CMK (cell line): ENCODE data around the gene GMDS.

ENCODE experiments used
- DNase-seq: peaks from one replicate; pipeline ENCODE4 v3.0.0-alpha.2; 2010; ENCODE audit warnings: low read depth

Gene GMDS

GRCh38 chr6:1586861-1587450 is 658.4 kb downstream of the GMDS start:
- DNase-seq = no peak

- DNase-seq = no peak
Observed at GRCh38 chr6:1586256-1586655, 659.1 kb downstream of the GMDS start.

- DNase-seq = no peak
Observed at GRCh38 chr6:1585669-1586049, 659.7 kb downstream of the GMDS start.

DNA sequence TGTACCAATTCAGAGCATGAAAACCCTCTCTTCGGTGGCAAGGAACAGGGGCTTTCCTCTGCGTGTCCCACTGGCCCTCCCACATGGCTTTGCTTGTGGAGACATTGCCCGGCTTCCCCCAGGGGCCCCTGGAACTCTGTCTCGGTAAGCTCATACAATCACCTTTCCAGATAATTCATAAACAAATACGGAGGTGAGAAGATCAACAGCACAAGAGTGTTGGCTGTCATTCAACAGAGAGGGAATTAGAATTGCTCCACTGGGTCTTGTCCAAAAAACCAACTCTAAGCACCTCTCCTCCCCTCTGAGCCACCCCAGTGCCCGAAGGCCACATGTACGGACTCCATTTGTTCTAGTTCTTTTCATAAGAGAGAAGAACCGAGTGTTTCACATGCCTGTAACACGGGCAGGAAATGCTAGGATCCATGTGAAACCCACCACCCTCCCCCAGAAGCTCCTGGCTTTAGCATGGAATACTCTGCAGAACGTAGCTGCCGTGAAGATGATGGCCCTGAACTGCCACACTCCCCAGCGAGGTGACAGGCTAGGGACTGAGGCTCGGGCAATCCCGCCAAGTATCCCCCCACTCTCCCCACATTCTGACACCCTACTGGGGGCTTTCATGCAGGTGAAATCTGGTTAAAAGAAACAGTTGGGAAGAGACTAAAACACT is 660.3 kb downstream of the GMDS start:
- DNase-seq = no peak

- no peak for DNase-seq
Observed at GRCh38 chr6:1584146-1584545, 661.3 kb downstream of the GMDS start.

GRCh38 chr6:1581120-1581991 is 664.0 kb downstream of the GMDS start:
- no peak for DNase-seq

- DNase-seq = no peak
Observed at GRCh38 chr6:1580585-1580984, 664.8 kb downstream of the GMDS start.

GRCh38 chr6:1580109-1580508 is 665.3 kb downstream of the GMDS start:
- DNase-seq = no peak

DNA sequence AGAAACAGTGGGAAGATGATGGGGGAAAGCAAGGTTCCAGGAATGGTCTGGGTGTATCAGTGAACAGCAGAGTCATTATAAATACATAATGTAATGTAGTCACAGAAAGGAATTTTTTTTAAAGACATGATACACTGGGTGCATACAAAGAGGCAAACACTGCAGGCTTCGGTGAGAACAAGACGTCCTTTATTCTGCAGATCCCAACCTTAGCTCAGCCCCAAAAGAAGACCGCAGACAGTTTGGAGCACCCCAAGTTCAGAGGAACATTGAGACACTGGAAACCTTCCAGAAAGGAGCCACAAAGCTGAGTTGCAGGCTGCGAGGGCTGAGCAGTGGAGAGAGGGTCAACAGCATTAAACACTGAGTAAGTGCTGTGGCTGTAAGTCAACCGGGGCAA is 666.3 kb downstream of the GMDS start:
- no peak for DNase-seq

GRCh38 chr6:1577896-1578745 is 667.3 kb downstream of the GMDS start:
- no peak for DNase-seq

- no peak for DNase-seq
Observed at GRCh38 chr6:1577146-1577680, 668.2 kb downstream of the GMDS start.

DNA sequence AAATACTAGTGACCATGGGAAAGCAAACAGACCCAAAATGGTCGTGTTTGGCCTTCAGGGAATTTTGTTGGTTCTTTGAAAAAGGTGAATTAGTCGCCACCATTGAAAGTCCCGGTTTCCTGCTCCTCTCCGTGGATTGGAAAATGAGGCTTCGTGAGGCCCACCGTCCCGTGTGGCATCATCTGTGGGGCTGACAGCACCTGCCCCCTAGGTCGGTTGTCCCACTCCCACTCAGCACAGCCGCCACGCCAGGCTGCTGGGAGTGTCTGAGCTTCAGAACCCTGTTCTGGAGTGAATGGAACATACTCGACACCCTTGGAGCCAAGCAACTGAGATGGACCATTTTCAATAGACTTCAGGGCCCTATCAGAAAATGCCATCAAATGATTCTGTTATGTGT is 668.7 kb downstream of the GMDS start:
- no peak for DNase-seq

GRCh38 chr6:1576166-1576565 is 669.2 kb downstream of the GMDS start:
- DNase-seq = no peak

- DNase-seq = no peak
Observed at GRCh38 chr6:1575210-1576041, 670.0 kb downstream of the GMDS start.

- DNase-seq = no peak
Observed at GRCh38 chr6:1574890-1575209, 670.6 kb downstream of the GMDS start.

GRCh38 chr6:1574083-1574761 is 671.2 kb downstream of the GMDS start:
- DNase-seq = no peak
